GM12878 (cell line): ENCODE data around the gene RNF40. TPM values are rescaled to one million over a fixed set of nuclear protein-coding genes. Genes with fewer than 3 reads are reported as not detected.

ENCODE experiments used
- ATAC-seq: fragments of 200-7000 bp; cut with Tn5 transposase; 3 replicates; pipeline ENCODE4 v1.9.1; 2020; ENCODE audit warnings: mild to moderate bottlenecking, moderate library complexity
- BruUV-seq: library from RNA; stranded (reverse); fragments of 400-500 nt; replicated peaks from 2 replicates; lab custom pipeline; 2021; lab: Mats Ljungman, UMichigan
- CTCF ChIA-PET: fragments of 300-600 bp; sonication (Branson Sonifier 250); formaldehyde crosslinking; extraction: SDS; loops from one replicate; lab custom pipeline; 2021; ENCODE audit warnings: inconsistent platforms; lab: Yijun Ruan, JAX
- POLR2A ChIA-PET: fragments of 350-600 bp; formaldehyde crosslinking; extraction: SDS; loops from one replicate; lab custom pipeline; 2021; ENCODE audit warnings: inconsistent platforms; lab: Charles Lee
- RAD21 ChIA-PET: fragments of 300-600 bp; sonication (Branson Sonifier 250); formaldehyde crosslinking; loops from one replicate; lab custom pipeline; 2023; ENCODE audit warnings: antibody characterized with exemption; ENCODE audit not compliant: unreplicated experiment; lab: Charles Lee
- SMC1A ChIA-PET: fragments of 300-600 bp; sonication (Branson Sonifier 250); formaldehyde crosslinking; loops from one replicate; lab custom pipeline; 2023; ENCODE audit not compliant: unreplicated experiment, uncharacterized antibody; lab: Charles Lee
- DNase-seq: peaks from one replicate; pipeline ENCODE4 v3.0.0-alpha.2; 2011; ENCODE audit warnings: low read depth, low spot score
- FAIRE-seq: peaks from 3 replicates; lab custom pipeline; 2011; peaks lifted over from hg19 to GRCh38; lab: Jason Lieb, UNC
- H2AFZ ChIP-seq: 2 replicates; pipeline ENCODE4 v1.6.0; 2011; ENCODE audit warnings: low read depth, low read length, control low read depth; ENCODE audit not compliant: control insufficient read depth
- H3K27ac ChIP-seq: 2 replicates; pipeline ENCODE4 v1.5.1; 2011; ENCODE audit warnings: control low read depth; ENCODE audit not compliant: control insufficient read depth, insufficient read depth
- H3K27me3 ChIP-seq, 2 experiments: replicated peaks in 1 of 2; 2 replicates each; pipeline versions ENCODE4 v1.6.0 to v1.6.1; 2011; ENCODE audit warnings: low read length in 1 of 2; ENCODE audit not compliant: control insufficient read depth in 2 of 2, insufficient read depth in 2 of 2
- H3K36me3 ChIP-seq, 2 experiments: 2 replicates each; pipeline ENCODE4 v1.5.1; 2011; ENCODE audit warnings: low read length in 1 of 2; ENCODE audit not compliant: control insufficient read depth in 2 of 2, insufficient read depth in 2 of 2
- H3K4me1 ChIP-seq: 2 replicates; pipeline ENCODE4 v1.6.1; 2011; ENCODE audit warnings: mild to moderate bottlenecking, low read length, moderate library complexity, mixed read lengths; ENCODE audit not compliant: control insufficient read depth, insufficient read depth
- H3K4me2 ChIP-seq: 2 replicates; pipeline ENCODE4 v1.6.0; 2011; ENCODE audit warnings: control low read depth; ENCODE audit not compliant: control insufficient read depth, insufficient read depth
- H3K4me3 ChIP-seq: fragments of 200-600 bp; sonication (generic); 2 replicates; pipeline ENCODE4 v1.5.1; 2016
- H3K79me2 ChIP-seq: 2 replicates; pipeline ENCODE4 v1.6.0; 2011; ENCODE audit warnings: low read length; ENCODE audit not compliant: control insufficient read depth, insufficient read depth
- H3K9ac ChIP-seq: 2 replicates; pipeline ENCODE4 v1.8.0; 2011; ENCODE audit warnings: low read length, control low read depth, mixed read lengths; ENCODE audit not compliant: control insufficient read depth, insufficient read depth
- H3K9me3 ChIP-seq: replicated peaks from 3 replicates; pipeline ENCODE4 v1.5.1; 2011; ENCODE audit warnings: mild to moderate bottlenecking, low read length; ENCODE audit not compliant: control insufficient read depth, insufficient read depth
- H4K20me1 ChIP-seq: 2 replicates; pipeline ENCODE4 v1.6.0; 2011; ENCODE audit not compliant: control insufficient read depth, insufficient read depth
- BRCA1 ChIP-seq: IDR thresholded peaks from 2 replicates; pipeline ENCODE4 v1.6.1; 2011; ENCODE audit warnings: low read depth, low read length, improper control_type of control experiment
- CREB1 ChIP-seq: IDR thresholded peaks from 2 replicates; pipeline ENCODE4 v1.6.1; 2012; ENCODE audit warnings: low read depth, mild to moderate bottlenecking, inconsistent platforms
- DPF2 ChIP-seq: fragments of 450-650 bp; IDR thresholded peaks from 2 replicates; pipeline ENCODE4 v1.6.1; 2017; ENCODE audit warnings: mild to moderate bottlenecking
- GATAD2B ChIP-seq: fragments of 450-650 bp; conservative IDR thresholded peaks from 2 replicates; pipeline ENCODE4 v1.6.1; 2017; ENCODE audit warnings: low read depth, mild to moderate bottlenecking, moderate library complexity
- MTA3 ChIP-seq: IDR thresholded peaks from 2 replicates; pipeline ENCODE4 v1.6.1; 2012; ENCODE audit warnings: low read length, inconsistent platforms, borderline replicate concordance
- MYB ChIP-seq: fragments of 150-350 bp; IDR thresholded peaks from 2 replicates; pipeline ENCODE4 v1.6.1; 2014; ENCODE audit warnings: mild to moderate bottlenecking, low read depth, low read length, borderline replicate concordance
- NFYA ChIP-seq: IDR thresholded peaks from 2 replicates; pipeline ENCODE4 v1.6.1; 2011; ENCODE audit warnings: low read depth, mild to moderate bottlenecking, low read length, improper control_type of control experiment, borderline replicate concordance
- NR2C1 ChIP-seq: fragments of 450-650 bp; IDR thresholded peaks from 2 replicates; pipeline ENCODE4 v1.6.1; 2017; ENCODE audit warnings: antibody characterized with exemption, mild to moderate bottlenecking, moderate library complexity
- STAT3 ChIP-seq: IDR thresholded peaks from 2 replicates; pipeline ENCODE4 v1.6.1; 2011; ENCODE audit warnings: low read depth, low read length, improper control_type of control experiment
- TBL1XR1 ChIP-seq: IDR thresholded peaks from 2 replicates; pipeline ENCODE4 v1.6.1; 2012; ENCODE audit warnings: low read depth, low read length, improper control_type of control experiment
- TCF12 ChIP-seq: IDR thresholded peaks from 2 replicates; pipeline ENCODE4 v1.6.1; 2011; ENCODE audit warnings: low read depth, mild to moderate bottlenecking, low read length
- YY1 ChIP-seq: IDR thresholded peaks from 2 replicates; pipeline ENCODE4 v1.6.1; 2011; ENCODE audit warnings: low read depth, mild to moderate bottlenecking, low read length
- whole genome bisulfite sequencing: methylation state at CpG from one replicate; pipeline ENCODE4 v1.1.6; 2016; ENCODE audit warnings: low lambda C conversion rate; ENCODE audit not compliant: insufficient replicate concordance, insufficient coverage; ENCODE audit errors: missing lambda C conversion rate; 5-methylcytosine and 5-hydroxymethylcytosine counted together
- in situ Hi-C: fragments of 300-500 bp; cut with MboI; formaldehyde crosslinking; loops from 9 replicates; pipeline ENCODE4 v1.14.3; 2018; ENCODE audit warnings: mixed read lengths
- intact Hi-C: fragments of 100-400 bp; cut with micrococcal nuclease; formaldehyde crosslinking; loops from one replicate; pipeline ENCODE4 v1.14.2; 2022; ENCODE audit not compliant: unreplicated experiment
- polyA plus RNA-seq, 11 experiments: library from polyadenylated mRNA; depleted of rRNA in 4 of 11; unstranded in 6 of 11; stranded (reverse) in 5 of 11; fragments of >200 nt; fragmentation: Nextera tagmentation in 4 of 11; fragmentation: Illumina TruSeq in 1 of 11; extraction: Ambion mirVana in 4 of 11; extraction: Trizol in 1 of 11; gene quantifications; 1 replicate in 1 of 11; 2 replicates in 10 of 11; pipeline versions ENCODE4 v1.2.1 to v1.2.3, GENCODE V29; 2011 to 2016; ENCODE audit warnings: inconsistent platforms in 2 of 11, missing spikeins in 2 of 11, low read depth in 1 of 11
- total RNA-seq, 4 experiments: library from RNA; depleted of rRNA in 3 of 4; stranded (reverse); fragments of >200 nt in 3 of 4; fragmentation: Illumina TruSeq in 1 of 4; extraction: Trizol in 1 of 4; gene quantifications; 2 replicates each; pipeline versions ENCODE4 v1.2.1 to v1.2.3, GENCODE V29; 2013 to 2021
- TF ChIP-seq, protein P1 (sequence below): IDR thresholded peaks from 2 replicates; pipeline ENCODE4 v1.6.1; 2012; ENCODE audit warnings: improper control_type of control experiment, low read depth, low read length; ENCODE audit not compliant: insufficient replicate concordance
- TF ChIP-seq, protein P2 (sequence below): fragments of 450-650 bp; IDR thresholded peaks from 2 replicates; pipeline ENCODE4 v1.6.1; 2017; ENCODE audit warnings: mild to moderate bottlenecking, moderate library complexity
- TF ChIP-seq, protein P3 (sequence below): fragments of 150-350 bp; IDR thresholded peaks from 2 replicates; pipeline ENCODE4 v1.6.1; 2014; ENCODE audit warnings: mild to moderate bottlenecking, low read depth, low read length

Gene RNF40
- total and polyA plus RNA-seq, 10 of the 15 experiments (the other 5 are each of a cell fraction or from before 2014, with no cell fraction given) = 3.7 to 97.6 (median 58.4) TPM

DNA sequence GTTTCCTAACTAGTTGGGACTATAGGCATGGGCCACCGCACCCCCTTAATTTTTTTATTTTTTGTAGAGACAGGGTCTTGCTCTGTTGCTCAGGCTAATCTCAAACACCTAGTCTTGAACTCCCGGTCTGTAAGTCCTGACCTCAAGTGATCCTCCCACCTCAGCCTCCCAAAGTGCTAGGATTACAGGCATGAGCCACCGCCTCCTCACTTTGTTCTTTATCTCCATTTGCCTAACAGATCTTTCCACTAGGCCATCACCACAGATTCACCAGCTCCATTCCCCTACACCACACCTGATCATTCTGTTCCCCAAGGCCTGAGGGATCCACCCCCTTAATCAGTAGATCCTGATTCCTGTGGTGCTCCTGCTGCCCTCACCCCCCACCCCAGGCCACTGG lies 32.5 kb downstream of the RNF40 start:
- Histone ChIP-seq H3K9me3 (no peaks in the 10 kb centered on the region), H3K79me2 (no peaks in the 10 kb centered on the region), H2AFZ (no peak overlapping the region), H3K4me1 (no peaks in the 10 kb centered on the region), H3K9ac (no peak overlapping the region), H4K20me1 (no peaks in the 10 kb centered on the region), H3K36me3 (no peaks in the 10 kb centered on the region), H3K4me2 (no peak overlapping the region), H3K27ac (no peak overlapping the region), H3K27me3 (no peaks in the 10 kb centered on the region), H3K4me3 (no peak overlapping the region)
- in situ Hi-C loops (no loop called here), intact Hi-C loops (no loop called here)
- RAD21 ChIA-PET = no interaction called here
- no peak for FAIRE-seq
- CTCF ChIA-PET = interaction anchor here (0.9 kb wide), 1 partner anchor 1074 kb away, joined by 3 read pairs; no protein-coding TSS in a partner anchor
- POLR2A ChIA-PET = no interaction called here
- BruUV-seq = no TSS peak
- ATAC-seq = no peak
- WGBS = 67% methylated on average over 3 of the region's 3 CpGs
- SMC1A ChIA-PET = no interaction called here
- no peak for DNase-seq
- TF ChIP-seq NR2C1 (no peak), BRCA1 (no peak), NFYA (no peak), TBL1XR1 (no peak), YY1 (no peak), GATAD2B (no peak), MTA3 (no peak), MYB (no peak), DPF2 (no peak), TCF12 (no peak), STAT3 (no peak), CREB1 (no peak)
- TF ChIP-seq, protein P1, sequence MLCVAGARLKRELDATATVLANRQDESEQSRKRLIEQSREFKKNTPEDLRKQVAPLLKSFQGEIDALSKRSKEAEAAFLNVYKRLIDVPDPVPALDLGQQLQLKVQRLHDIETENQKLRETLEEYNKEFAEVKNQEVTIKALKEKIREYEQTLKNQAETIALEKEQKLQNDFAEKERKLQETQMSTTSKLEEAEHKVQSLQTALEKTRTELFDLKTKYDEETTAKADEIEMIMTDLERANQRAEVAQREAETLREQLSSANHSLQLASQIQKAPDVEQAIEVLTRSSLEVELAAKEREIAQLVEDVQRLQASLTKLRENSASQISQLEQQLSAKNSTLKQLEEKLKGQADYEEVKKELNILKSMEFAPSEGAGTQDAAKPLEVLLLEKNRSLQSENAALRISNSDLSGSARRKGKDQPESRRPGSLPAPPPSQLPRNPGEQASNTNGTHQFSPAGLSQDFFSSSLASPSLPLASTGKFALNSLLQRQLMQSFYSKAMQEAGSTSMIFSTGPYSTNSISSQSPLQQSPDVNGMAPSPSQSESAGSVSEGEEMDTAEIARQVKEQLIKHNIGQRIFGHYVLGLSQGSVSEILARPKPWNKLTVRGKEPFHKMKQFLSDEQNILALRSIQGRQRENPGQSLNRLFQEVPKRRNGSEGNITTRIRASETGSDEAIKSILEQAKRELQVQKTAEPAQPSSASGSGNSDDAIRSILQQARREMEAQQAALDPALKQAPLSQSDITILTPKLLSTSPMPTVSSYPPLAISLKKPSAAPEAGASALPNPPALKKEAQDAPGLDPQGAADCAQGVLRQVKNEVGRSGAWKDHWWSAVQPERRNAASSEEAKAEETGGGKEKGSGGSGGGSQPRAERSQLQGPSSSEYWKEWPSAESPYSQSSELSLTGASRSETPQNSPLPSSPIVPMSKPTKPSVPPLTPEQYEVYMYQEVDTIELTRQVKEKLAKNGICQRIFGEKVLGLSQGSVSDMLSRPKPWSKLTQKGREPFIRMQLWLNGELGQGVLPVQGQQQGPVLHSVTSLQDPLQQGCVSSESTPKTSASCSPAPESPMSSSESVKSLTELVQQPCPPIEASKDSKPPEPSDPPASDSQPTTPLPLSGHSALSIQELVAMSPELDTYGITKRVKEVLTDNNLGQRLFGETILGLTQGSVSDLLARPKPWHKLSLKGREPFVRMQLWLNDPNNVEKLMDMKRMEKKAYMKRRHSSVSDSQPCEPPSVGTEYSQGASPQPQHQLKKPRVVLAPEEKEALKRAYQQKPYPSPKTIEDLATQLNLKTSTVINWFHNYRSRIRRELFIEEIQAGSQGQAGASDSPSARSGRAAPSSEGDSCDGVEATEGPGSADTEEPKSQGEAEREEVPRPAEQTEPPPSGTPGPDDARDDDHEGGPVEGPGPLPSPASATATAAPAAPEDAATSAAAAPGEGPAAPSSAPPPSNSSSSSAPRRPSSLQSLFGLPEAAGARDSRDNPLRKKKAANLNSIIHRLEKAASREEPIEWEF = no peak
- TF ChIP-seq, protein P2, sequence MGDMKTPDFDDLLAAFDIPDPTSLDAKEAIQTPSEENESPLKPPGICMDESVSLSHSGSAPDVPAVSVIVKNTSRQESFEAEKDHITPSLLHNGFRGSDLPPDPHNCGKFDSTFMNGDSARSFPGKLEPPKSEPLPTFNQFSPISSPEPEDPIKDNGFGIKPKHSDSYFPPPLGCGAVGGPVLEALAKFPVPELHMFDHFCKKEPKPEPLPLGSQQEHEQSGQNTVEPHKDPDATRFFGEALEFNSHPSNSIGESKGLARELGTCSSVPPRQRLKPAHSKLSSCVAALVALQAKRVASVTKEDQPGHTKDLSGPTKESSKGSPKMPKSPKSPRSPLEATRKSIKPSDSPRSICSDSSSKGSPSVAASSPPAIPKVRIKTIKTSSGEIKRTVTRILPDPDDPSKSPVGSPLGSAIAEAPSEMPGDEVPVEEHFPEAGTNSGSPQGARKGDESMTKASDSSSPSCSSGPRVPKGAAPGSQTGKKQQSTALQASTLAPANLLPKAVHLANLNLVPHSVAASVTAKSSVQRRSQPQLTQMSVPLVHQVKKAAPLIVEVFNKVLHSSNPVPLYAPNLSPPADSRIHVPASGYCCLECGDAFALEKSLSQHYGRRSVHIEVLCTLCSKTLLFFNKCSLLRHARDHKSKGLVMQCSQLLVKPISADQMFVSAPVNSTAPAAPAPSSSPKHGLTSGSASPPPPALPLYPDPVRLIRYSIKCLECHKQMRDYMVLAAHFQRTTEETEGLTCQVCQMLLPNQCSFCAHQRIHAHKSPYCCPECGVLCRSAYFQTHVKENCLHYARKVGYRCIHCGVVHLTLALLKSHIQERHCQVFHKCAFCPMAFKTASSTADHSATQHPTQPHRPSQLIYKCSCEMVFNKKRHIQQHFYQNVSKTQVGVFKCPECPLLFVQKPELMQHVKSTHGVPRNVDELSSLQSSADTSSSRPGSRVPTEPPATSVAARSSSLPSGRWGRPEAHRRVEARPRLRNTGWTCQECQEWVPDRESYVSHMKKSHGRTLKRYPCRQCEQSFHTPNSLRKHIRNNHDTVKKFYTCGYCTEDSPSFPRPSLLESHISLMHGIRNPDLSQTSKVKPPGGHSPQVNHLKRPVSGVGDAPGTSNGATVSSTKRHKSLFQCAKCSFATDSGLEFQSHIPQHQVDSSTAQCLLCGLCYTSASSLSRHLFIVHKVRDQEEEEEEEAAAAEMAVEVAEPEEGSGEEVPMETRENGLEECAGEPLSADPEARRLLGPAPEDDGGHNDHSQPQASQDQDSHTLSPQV = no peak
- TF ChIP-seq, protein P3, sequence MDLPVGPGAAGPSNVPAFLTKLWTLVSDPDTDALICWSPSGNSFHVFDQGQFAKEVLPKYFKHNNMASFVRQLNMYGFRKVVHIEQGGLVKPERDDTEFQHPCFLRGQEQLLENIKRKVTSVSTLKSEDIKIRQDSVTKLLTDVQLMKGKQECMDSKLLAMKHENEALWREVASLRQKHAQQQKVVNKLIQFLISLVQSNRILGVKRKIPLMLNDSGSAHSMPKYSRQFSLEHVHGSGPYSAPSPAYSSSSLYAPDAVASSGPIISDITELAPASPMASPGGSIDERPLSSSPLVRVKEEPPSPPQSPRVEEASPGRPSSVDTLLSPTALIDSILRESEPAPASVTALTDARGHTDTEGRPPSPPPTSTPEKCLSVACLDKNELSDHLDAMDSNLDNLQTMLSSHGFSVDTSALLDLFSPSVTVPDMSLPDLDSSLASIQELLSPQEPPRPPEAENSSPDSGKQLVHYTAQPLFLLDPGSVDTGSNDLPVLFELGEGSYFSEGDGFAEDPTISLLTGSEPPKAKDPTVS = no peak
